NCI-H2107 treated with DMSO at 0.1 percent for 48 hours (cell line): ENCODE data around the gene GAS2L1.

ENCODE experiments used
- DNase-seq: peaks from one replicate; lab custom pipeline; 2025; ENCODE audit not compliant: unreplicated experiment; lab: John Stamatoyannopoulos, UW

GAS2L1 gene

DNA sequence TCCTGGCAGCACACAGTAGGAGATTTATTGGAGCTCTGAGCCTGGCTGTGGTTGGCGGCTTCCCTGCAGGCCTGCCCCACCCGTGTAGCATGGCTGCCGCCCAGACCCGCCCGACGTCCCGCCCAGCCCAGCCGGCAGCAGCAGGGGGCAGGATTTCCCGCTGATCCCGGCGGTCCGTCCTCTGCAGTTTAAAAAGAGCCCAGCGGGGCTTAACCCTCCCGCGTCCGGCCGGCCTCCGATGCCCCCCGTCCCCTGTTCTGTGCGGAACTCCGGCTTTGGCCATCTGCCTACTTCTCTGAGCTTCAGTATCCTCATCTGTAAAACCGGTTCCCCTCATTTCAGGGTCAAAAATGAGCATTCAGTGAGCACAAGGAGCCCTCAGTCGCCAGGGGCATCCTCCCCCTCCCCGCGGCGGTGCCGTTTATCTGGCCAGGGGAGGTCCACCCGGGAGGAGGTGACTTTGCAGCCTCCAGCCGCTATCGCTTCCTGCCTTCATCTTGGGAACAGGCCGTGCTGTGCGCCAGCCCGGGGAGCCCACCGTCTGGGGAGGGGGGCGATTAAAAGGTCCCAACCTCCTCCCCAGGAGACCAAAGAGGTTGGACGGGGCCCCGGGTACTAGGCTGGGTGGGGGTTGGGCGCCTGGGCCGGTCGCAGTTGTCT lies at the start of gene GAS2L1:
Gene GAS2L1, plus strand, starts transcription at position 476 of the 660 bp plus-strand sequence. CDS start 1,456 bp downstream, outside the sequence.
- DNase-seq, result no peak

DNA sequence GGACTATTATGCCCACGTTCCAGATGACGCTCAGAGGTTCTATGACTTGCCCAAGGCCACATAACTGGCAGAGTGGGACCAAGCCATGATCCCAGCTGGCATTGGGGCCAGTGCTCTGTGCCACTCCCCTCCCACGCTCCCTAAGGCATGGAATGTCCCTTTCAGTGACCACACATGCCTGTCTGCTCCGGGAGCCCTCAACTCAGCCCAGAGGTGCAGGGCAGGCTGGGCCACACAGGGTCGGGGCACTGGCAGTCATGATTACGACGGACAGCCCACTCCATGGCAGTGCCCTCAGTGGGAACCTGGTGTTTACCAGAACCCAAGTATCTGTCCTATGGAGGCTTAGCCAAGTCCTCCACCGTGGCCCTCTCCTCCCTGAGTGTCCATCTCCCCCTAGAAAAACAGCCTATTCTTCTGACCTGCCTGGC lies 48.7 kb upstream of the GAS2L1 start:
- no peak for DNase-seq

- DNase-seq, result no peak
These were observed 47.8 kb upstream of the GAS2L1 start for GRCh38 chr22:29258407-29259252.

DNA sequence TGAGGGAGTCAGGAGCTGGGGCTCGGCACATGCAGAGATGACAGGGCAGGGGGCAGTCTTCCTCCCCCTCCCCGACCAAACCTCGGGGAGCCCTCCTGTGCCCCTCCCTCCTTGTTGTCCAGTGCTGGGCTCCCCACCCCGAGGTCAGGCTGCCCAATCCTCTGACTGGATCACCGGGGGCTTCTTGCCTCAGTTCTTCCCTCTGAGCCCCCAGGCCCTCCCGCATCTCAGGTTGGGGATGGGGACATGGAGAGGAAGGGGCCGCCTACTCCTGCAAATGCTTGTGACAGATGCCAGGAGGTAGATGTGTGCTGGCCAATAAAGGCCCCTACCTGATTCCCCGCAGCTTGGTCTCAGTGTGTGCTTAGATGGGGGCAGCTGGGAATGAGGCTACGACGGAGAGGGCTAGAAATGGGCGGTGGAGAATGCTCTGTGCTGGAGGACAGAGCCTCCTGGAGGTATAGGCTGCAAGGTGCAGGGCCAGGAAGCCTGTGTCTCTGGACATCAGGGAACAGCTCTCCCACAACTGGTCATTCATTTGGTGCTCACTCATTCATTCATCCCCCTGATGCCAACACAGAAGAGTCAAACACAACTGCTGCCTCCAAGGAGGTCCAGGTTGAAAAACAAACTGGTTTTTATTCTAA lies 47.1 kb upstream of the GAS2L1 start:
- no peak for DNase-seq

- no peak for DNase-seq
These were observed 46.4 kb upstream of the GAS2L1 start for GRCh38 chr22:29260031-29260560.

GRCh38 chr22:29260601-29261315 lies 45.7 kb upstream of the GAS2L1 start:
- no peak for DNase-seq

GRCh38 chr22:29263791-29264276 lies 42.6 kb upstream of the GAS2L1 start:
- no peak for DNase-seq

- no peak for DNase-seq
These were observed 41.1 kb upstream of the GAS2L1 start for GRCh38 chr22:29265305-29265704.

DNA sequence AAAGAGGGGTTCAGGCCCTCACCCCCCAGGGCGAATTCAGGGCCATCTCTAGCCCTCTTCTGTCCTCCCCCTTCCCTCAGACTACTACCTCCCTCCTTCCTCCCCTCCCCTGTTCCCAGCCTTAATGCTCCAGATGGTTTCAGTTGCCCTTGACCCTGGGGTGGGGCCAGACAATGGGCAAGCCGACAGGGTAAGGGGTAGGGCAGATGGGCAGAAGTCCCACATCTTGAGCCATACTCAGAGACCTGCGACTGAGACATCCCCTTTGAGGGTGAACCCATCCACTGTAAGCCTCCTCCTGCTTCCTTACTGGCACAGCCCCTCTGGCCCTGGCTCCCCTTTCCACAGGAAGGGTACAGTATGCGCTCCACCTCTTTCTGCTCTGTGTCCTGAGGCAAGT lies 40.5 kb upstream of the GAS2L1 start:
- no peak for DNase-seq

GRCh38 chr22:29266564-29267461 lies 39.6 kb upstream of the GAS2L1 start:
- DNase-seq, result no peak

DNA sequence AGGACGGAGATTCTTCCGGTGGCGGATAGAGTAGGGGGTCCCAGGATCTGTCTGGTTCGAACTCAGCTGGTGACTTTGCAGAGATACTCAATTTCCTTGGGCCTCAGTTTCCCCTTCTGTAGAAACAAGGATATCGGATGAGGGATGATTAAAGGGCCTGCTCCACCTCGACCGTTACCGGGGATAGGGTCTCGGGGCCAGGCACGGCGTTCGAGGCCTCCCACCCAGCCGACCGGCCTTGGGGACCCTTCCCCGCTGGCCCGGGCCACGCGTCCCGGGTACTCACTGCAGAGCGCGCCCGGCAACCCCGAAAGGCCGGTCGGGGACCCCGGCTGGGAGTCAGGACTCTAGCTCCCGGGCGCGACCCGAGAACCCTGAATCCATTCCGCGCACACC lies 39.0 kb upstream of the GAS2L1 start:
- no peak for DNase-seq

GRCh38 chr22:29267858-29268510 lies 38.5 kb upstream of the GAS2L1 start, which contains the start of the genes EWSR1 and RHBDD3:
Gene EWSR1, plus strand, starts transcription at chr22:29268268. Its CDS starts 69 bp downstream, at chr22:29268337.
Gene RHBDD3, minus strand, starts transcription at chr22:29267981. Its CDS starts 2,355 bp downstream, at chr22:29265626.
- peak; percentile 72 for DNase-seq

DNA sequence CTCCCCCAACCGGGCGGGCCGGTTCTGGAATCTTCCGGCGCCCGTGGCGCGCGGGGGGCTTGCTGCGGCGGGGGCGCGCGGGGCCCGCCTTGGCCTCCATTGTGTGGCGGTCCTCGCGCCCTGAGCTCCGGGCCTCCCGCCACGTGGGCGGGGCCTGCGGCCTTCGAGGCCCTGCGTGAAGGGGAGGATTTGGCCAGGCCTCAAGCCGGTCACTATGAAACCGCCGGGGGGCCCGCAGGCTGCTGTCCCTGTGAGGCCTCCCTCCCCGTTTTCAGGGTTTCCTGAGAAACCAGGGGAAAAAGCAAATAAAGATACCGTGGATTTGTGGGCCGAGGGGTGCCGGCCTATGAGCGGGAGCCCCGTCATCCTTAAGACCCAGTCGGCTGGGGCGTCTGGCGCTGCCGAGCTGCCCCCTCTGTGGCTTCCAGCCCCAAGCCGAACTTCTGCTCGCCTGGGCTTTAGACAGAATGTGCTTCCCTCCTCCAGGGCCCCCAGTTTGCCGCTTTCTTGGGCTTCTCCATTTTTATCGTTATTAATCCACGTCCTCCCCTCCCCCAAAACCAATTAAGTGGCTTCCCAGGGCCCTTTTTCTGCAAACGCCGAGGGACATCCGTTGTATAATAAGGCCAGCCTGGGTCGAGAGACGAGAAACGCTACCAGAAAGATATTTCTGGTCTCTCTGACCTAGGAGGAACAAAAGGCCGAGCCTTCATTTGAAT lies 37.8 kb upstream of the GAS2L1 start:
- no peak for DNase-seq

DNA sequence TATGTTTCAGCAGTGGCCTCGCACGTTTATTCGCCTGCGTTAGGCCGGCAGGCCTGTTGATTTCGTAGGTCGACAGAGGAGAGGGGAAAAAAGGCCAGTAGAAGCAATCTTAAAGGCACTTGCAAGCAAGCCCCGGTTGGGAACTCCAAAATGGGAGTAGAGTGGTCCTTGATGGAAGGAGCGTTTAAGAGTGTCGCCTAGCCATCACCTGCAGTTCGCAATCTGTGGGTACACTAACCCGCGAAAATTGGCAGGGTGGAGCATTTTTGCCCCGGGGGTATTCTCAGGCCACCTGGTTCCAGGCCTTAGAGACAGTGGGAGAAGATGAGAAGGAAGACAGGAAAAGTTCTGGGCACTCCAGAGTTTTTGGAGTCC lies 37.2 kb upstream of the GAS2L1 start:
- no peak for DNase-seq

- no peak for DNase-seq
These were observed 36.5 kb upstream of the GAS2L1 start for GRCh38 chr22:29269731-29270474.

- no peak for DNase-seq
These were observed 35.8 kb upstream of the GAS2L1 start for GRCh38 chr22:29270475-29271271.

GRCh38 chr22:29272624-29273023 lies 33.8 kb upstream of the GAS2L1 start:
- no peak for DNase-seq
